Hypothalamus (tissue), 51 donors: ENCODE results near the gene NEU2.
"Not testable (repeated sequence)": the region's sequence is repeated elsewhere in the genome, so short reads cannot be mapped to it uniquely, and the experiment has no call there.

Source experiments
- DNase-seq, 51 donors: peaks; one replicate each; lab custom pipeline; 2025; lab: John Stamatoyannopoulos, UW

NEU2 gene

DNA sequence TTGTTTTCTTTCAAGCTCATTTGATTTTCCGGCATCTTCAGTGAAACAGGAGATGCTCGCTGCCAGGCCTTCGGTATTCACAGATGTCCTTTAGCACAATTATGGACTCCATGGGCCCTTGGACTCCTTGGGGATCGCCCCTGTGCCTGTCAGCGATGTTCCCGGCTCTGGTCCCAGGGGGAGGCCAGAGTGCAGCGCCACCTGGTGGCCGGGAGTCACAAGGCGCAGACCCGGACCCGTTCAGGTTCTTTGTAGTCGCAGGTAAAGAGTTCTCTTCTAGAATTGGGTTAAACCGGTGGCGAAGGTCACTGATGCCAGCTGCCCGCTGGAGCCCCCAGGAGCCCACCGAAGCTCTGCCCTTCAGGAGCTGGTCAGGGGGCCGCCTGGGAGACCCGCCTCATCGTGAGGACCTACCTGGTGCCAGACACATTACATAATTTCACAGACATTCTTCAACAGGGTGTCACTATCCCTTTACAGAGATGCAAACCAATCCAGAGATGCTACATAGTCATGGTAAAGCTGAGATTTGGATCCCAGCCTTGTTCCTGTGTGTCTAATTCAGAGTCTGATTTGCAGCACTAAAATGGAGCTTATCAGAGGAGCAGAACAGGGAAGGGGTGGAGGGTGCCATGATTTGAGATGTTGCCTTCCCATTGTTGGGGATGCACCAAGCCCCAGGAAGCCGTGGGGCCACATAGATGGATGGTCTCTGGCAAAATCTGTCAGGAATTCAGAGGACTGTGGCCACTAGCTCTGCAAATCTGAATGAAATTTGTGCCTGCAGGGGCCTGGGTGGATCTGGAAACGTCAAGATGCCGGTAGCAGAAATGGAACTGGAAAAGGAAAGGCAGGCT is 21.7 kb downstream of the NEU2 start:
- DNase-seq, result peak in 26 of 51 donors; percentile 16 to 76 (median 38)

DNA sequence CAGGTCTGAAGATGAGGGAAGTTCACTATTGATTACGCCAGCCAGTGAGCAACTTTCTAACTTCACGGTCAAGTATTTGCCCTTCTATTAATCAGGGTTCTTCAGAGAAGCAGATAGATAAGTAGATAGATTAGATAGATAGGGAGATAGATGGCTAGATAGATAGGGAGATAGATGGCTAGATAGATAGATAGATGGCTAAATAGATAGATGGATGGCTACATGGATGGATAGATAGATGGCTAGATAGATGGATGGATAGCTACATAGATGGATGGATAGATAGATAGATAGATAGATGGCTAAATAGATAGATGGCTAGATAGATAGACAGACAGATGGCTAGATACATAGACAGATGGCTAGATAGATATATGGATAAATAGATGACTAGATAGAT is 22.9 kb downstream of the NEU2 start:
- no peak for DNase-seq

DNA sequence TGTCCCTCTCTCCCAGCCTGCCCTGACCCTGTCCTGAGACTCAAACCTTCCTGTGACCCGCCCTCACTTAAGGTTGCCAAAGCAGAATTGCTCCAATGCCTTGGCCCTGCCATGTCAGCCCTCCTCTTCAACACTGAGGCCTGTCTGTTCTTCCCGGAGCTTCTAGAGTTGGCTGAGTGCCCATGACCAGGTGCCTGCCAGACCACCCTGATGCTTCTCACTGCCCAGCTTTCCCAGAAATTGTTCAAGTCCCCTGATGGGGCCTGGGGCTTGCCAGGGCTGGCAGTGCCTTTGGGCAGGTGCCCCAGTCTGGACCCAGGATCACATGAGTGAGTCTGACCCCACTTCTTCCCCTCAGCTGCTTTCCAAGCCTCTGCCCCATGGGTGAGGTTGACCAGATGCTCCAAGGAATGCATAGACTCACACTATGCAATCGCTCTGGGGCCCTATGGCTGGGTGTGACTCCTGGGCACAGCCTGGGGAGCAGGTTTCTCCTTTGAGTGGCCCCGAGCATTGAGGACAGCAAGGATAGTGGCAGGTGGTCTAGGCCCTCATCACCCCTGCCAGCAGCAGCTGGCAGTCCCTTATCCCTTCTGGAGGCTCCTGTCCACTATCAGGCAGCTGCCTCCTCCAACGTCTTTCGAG is 24.6 kb downstream of the NEU2 start:
- DNase-seq, result peak in 1 of 51 donors; percentile 9

DNA sequence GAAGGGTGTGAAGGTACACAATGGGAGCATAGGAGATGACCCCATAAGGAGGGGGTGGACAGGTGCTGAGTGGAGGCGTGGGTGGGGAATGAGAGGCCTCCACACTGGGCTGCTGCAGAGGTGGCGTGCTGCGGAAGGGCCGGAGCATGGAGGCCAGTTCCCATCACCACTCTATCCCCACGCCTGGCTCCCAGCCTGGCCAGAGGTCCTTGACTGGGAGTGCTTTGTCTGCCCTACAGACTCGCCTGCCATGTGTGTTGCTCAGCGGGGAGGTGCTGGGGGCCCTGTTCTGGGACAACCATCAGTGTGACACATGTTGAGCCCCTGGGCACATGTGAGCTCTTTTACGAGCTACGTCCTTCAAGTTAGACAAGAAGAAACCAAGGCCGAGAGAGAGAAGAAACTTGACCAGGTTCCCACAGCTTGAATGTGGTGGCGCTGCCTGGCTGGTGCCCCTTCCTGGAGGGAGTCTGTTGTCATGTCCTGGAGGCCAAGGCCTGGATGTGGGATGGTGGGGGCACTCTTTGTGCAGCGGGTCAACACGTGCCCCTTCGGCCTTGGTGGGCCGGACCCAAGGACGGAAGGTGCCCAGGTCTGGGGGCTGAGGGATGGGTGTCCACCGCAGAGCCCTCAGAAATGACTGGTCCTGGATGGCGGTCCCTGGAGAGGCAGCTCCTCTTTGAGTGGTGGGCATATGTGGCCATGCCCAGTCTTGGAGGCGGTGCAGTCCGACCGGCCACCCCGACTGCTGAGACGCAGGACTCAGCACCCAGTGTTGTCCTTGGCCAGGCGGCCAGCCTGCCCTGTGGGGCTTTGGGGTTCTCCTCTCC is 26.5 kb downstream of the NEU2 start:
- DNase-seq, result no peak

DNA sequence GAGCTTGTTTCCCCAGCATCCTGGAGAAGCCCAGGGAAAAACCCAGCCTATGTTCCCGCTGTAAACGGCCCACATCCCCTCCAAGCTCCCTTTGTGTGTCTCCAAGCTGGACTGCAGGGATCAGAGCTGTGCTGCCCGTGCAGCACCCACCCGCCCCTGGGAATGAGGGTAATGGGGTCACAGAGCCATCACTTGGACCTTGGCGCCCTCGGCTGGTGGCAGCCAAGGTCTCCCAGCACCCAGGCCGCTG is 27.0 kb downstream of the NEU2 start:
- no peak for DNase-seq

DNA sequence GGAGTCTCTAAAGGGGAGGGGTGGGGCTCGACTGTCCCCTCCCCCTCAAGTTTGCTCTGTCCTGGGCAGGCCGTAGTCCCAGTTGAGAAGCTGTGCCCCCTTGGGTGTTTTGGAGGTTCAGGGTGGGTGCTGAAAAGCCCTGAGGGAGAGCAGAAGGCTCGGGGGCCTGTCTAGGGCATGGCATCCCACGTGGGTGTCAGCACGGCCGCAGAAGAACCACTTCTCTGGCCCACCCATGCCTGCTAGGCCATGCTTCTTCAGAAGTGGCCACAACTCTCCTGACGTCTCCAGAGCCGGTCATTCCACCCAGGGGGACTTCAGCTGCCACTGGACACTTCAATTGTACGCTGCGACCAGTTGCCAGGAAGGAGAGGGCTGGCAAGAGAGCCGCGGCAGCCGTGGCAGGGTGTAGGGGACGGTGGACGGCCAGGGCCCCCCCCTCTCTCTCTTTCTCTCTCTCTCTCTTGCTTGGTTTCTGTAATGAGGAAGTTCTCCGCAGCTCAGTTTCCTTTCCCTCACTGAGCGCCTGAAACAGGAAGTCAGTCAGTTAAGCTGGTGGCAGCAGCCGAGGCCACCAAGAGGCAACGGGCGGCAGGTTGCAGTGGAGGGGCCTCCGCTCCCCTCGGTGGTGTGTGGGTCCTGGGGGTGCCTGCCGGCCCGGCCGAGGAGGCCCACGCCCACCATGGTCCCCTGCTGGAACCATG is 27.5 kb downstream of the NEU2 start, which contains the start of gene INPP5D:
Gene INPP5D, plus strand, starts transcription at position 546 of the 704 bp plus-strand sequence. Its CDS starts 137 bp downstream, at position 683.
- peak in 4 of 51 donors; percentile 21 to 44 (median 35) for DNase-seq

DNA sequence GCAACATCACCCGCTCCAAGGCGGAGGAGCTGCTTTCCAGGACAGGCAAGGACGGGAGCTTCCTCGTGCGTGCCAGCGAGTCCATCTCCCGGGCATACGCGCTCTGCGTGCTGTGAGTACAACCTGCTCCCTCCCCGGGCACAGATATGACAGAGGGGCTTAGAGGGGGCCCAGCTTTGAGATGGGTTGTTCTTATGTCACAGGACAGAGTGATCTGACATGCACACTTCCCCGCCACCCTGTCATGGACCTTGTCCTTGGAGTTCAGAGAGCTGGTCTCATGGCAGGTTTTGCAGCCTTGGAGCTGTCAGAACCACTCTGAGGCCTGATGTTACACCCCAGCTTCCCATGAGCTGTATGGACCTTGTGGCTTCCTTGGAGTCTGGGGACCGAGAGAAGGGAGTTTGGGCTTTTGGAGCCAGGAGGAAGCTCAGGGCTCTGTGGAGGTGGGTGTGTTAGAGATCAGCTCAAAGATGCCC is 28.1 kb downstream of the NEU2 start:
- DNase-seq, result no peak

DNA sequence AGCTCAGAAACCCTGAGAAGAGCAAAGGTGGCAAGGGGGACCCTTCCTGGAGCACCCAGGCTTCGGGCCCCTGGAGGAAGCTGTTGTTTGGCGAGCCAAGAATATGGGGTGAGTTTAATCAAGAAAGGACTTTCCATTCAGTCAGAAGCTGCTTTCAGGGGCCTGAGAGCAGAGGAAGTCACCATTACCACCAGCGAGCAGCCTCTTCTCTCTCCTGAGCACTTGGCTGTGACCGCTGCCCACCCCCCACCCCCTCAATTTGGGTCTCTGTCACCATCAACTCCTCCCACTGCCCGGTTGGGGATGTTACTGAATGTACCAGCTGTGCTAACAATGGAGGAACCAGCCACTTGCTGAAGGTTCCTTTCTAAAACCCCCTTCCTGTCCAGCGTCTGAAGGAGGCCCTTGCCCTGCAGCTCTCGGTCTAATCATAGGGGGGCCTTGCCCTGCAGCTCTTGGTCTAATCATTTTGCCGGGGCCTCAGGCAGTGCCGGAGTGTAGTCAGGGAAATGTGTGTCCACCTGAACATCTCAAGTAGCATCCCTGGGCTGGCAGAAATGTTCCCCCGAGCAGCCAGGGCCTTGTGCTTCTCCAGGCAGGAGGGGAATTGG is 28.6 kb downstream of the NEU2 start:
- peak in 1 of 51 donors; percentile 24 for DNase-seq

DNA sequence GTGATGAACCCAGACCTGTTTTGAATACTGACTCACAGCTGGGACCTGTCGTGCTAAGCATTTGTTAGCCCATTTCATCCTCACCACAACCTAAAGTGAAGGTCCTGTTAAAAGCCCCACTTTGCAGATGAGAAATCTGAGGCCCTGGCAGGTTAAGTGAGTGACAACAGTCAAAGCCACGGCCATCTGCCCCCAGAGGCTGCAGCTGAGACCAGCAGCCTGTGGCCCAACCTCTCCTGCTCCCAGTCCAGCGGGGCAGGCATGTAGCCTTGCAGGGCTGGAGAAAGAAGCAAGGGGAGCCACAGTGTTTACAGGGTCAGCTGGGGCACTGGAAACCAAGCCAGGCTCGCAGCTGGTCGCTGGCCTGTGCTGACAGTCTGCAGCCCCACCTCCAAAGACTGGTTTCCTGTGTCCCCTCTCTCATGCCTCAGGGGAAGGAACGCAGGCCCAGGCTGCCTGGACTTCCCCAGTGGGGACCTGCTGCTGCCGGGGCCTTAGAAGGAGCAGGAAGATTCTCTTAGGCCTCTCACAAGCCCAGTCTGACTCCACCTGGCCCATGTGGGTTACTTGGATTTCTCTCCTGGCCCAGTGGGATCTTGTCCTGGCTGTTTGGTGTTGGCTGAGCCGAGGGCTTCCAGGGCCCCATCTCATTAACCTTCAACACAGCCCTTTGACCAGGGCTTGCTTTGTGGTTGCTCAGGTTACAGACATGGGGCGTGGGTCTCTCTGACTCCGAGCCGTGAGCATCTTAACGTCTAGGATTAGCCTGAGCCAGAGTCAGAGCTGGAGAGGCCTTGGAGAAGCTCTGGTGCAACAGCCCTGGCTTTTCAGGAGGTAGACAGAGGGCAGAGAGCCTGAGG is 29.3 kb downstream of the NEU2 start:
- DNase-seq, result peak in 1 of 51 donors; percentile 24

DNA sequence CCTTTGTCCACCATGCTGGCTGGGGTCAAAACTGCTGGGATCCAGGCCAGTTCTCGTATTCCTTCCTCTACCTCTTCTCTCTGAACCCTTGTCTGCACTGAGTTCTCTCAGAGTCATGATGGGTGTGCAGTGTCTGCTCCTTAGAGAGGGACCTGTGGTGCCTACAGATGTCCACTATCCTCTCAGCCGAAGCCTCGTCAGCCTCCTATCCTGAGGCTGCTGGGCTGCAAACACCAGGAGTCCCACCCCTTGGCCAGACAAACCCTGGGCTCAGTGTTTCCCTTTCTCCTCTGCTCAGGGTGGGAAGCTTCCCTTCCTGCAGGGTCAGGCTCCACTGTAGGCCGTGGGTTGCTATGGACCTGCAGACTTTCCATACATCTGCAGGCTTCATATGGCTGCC is 30.0 kb downstream of the NEU2 start:
- no peak for DNase-seq

DNA sequence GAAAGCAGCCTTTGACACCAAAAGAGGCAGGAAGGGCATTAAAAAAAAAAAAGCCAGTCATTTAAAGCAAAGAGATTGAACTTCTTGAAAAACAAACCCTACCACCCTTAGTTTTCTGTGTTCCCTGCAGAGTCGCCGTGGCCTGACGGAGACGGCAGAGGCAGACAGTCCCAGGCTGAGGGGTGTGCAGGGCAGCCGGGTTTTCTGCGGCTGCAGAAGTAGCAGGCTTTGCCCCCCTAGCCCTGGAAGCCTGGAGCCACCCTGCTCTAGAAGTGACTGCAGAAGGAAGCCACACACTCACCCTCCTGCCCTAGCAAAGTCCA is 30.4 kb downstream of the NEU2 start:
- no peak for DNase-seq

DNA sequence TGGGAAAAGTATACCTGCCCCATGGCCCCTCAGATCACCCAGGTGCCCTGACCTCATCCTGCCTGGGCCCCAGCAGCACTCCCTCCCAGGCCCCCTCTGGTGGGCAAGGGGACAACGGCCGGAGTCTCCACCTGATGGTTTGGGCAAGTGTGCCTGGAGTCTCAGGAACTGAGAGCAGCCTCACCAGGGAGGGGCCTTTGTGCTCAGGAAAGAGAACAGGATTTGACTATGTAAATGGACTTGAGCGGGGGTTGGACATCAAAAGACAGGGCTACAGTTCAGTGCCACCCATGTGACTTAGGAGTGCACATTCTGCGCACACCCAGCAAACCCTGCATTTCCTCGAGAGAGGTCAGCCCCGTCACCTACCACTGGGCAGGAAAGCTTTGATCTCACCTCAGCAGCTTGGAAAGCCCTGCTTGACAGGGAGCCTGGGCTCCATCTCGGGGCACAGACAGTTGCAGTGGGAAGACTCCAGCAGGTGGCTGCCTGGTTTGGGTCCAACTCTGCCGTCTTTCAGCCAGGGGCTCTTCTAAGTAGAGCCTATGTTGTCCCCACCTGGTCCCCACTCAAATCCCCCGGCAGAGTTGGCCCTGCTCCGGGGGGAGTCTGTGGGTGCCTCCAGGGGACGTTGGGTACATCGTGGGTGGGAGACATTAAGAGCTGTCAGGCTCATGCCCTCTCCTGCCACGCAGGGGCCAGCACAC is 30.9 kb downstream of the NEU2 start:
- no peak for DNase-seq

DNA sequence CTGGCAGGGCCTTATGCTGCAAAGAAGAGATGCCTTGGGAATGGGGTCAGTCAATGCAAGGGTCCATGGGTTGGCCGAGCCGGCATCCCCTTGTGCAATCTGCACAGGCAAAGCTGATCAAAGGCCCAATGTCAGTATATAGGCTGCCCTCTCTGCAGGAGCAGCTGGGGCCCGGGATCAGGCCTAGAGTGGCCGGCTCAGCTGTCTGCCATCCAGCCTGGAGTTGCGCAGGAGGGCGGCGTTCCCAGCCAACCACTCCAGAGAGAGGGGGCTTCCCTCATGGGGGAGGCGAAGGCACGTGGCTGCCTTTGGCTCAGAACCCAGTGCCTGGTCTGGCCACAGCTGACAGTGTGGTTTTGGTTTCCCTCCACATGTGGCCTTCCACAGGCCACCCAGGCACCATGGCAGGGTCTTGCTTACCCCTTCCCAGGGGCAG is 31.5 kb downstream of the NEU2 start:
- no peak for DNase-seq

DNA sequence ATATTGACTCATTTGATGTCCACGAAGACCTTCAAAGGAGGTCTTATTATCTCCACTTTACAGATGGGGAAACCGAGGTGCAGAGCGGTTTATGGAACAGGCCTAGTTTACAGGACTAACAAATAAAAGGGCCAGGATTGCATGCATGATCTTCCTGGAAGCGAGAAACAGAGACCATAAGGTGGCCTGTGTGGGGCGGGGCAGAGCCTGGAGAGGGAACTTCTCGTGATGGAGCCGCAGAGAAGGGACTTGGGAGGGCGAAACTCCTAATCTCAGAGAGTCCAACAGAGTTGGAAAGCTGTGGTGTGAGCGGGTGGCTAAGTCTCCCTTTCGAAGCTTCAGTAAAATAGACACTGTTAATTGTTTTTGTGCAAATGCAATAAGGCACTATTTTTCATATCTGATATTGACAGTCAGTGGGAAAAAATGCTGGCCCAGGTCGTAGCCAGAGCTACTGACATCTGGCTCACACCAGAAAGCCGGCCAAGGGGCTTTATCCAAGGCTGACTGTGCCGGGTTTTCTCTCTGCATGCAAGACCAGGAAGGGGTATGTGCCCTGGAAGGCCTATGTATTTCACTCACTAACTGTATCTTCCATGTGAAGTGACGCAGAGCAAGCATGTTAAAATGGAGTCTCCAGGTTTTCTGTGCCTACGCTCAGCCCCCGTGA is 32.2 kb downstream of the NEU2 start:
- no peak for DNase-seq

DNA sequence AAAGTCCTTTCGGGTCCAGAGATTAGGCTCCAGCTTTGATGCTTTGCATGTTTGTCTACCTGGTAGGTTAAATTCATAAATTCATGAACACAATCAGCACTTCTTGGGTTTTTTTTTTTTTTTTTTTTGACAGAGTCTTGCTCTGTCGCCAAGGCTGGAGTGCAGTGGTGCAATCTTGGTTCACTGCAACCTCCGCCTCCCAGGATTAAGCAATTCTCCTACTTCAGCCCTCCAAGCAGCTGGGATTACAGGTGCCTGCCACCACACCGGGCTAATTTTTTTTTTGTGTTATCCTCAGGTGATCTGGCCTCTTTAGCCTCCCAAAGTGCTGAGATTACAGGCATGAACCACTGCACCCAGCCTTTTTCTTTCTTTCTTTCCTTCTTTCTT is 32.7 kb downstream of the NEU2 start:
- DNase-seq, result not testable (repeated sequence)

DNA sequence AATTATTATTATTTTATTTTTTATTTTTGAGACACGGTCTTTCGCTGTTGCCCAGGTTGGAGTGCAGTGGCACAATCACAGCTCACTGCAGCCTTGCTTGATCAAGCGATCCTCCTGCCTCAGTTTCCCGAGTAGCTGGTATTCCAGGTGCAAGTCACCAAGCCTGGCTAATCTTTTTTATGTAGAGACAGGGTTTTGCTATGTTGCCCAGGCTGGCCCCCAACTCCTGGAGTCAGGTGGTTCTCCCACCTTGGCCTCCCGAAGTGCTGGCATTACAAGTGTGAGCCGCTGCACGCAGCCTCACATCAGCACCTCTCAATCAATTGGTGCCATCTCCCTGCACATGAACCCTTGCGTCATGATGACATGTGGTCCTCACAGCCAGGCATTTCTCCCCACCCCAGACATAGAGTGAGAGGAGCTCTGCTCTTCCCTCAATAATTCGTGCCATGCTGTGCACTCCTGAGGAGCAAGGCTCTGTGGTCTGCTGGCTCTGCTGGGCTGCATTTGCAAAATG is 33.5 kb downstream of the NEU2 start:
- DNase-seq, result no peak

DNA sequence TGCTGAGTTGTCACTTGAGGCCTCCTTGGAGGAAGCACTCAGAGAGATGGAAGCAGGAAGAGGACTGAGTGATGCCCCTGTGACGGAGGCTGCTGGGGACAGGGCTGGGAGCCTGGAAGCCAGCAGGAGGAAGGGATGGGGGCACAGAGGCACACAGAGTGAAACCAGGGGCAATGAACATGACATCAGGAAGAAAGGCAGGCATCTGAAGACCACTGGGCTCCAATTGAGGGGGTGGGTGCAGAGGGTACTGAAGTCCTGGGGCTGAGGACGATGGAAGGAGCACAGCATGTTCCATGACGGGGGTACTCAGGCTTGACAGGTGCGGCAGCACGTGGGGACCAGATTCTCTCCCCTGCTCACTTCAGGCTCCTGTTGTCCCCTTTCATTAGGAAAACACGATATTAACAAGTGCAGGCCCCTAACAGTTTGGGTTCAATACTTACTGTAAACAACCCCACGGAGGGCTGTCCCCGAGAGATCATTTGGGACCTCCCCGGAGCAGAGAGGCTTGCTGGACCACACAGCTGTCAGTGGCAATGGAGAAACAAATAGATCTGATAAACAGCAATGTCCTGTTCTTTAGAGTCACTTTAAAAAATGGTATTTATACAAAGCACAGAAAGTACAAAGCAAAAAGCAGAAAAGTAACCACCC is 36.4 kb downstream of the NEU2 start:
- DNase-seq, result no peak
